ENCODE results near the gene RBM28.

DNA sequence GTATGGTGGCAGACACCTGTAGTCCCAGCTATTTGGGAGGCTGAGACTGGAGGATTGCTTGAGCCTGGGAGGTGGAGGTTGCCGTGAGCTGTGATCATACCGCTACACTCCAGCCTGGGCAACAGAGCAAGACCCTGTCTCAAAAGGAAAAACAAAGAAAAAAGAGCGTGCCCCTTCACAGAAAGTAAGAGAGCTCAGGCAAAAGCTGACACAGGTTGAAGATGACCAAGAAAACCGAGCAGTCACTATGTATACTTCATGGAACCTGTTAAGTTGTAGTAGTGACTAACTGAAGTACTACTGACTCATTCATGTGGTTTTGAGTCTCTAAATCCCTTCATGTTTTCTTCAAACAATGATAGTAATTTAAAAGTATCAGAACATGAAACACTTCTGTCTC is 19.0 kb upstream of the RBM28 start:
- no peak for TF ChIP-seq SMAD1 (IDR thresholded peaks at IDR 0.05; ENCODE audit: low read depth, partially characterized antibody)
- TF ChIP-seq, protein P1, sequence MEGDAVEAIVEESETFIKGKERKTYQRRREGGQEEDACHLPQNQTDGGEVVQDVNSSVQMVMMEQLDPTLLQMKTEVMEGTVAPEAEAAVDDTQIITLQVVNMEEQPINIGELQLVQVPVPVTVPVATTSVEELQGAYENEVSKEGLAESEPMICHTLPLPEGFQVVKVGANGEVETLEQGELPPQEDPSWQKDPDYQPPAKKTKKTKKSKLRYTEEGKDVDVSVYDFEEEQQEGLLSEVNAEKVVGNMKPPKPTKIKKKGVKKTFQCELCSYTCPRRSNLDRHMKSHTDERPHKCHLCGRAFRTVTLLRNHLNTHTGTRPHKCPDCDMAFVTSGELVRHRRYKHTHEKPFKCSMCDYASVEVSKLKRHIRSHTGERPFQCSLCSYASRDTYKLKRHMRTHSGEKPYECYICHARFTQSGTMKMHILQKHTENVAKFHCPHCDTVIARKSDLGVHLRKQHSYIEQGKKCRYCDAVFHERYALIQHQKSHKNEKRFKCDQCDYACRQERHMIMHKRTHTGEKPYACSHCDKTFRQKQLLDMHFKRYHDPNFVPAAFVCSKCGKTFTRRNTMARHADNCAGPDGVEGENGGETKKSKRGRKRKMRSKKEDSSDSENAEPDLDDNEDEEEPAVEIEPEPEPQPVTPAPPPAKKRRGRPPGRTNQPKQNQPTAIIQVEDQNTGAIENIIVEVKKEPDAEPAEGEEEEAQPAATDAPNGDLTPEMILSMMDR (IDR thresholded peaks at IDR 0.05 in 2 of 3, conservative IDR thresholded peaks at IDR 0.05 in 1 of 3; ENCODE audit: control insufficient read depth in 2 of 3, extremely low read depth in 1 of 3, insufficient read depth in 1 of 3, low read depth in 3 of 3, low read length in 3 of 3) = no peak
- no peak for TF ChIP-seq RFX5 (IDR thresholded peaks at IDR 0.05; ENCODE audit: low read depth, low read length)
- TF ChIP-seq, protein P2, sequence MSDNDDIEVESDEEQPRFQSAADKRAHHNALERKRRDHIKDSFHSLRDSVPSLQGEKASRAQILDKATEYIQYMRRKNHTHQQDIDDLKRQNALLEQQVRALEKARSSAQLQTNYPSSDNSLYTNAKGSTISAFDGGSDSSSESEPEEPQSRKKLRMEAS (IDR thresholded peaks at IDR 0.05; ENCODE audit: low read depth, low read length) = no peak
- no peak for TF ChIP-seq CEBPB (IDR thresholded peaks at IDR 0.05; ENCODE audit: borderline replicate concordance in 1 of 2, low read depth in 2 of 2, low read length in 2 of 2)
- no peak for TF ChIP-seq FOS (IDR thresholded peaks at IDR 0.05; ENCODE audit: borderline replicate concordance, extremely low read depth, insufficient read length)
- TF ChIP-seq, protein P3, sequence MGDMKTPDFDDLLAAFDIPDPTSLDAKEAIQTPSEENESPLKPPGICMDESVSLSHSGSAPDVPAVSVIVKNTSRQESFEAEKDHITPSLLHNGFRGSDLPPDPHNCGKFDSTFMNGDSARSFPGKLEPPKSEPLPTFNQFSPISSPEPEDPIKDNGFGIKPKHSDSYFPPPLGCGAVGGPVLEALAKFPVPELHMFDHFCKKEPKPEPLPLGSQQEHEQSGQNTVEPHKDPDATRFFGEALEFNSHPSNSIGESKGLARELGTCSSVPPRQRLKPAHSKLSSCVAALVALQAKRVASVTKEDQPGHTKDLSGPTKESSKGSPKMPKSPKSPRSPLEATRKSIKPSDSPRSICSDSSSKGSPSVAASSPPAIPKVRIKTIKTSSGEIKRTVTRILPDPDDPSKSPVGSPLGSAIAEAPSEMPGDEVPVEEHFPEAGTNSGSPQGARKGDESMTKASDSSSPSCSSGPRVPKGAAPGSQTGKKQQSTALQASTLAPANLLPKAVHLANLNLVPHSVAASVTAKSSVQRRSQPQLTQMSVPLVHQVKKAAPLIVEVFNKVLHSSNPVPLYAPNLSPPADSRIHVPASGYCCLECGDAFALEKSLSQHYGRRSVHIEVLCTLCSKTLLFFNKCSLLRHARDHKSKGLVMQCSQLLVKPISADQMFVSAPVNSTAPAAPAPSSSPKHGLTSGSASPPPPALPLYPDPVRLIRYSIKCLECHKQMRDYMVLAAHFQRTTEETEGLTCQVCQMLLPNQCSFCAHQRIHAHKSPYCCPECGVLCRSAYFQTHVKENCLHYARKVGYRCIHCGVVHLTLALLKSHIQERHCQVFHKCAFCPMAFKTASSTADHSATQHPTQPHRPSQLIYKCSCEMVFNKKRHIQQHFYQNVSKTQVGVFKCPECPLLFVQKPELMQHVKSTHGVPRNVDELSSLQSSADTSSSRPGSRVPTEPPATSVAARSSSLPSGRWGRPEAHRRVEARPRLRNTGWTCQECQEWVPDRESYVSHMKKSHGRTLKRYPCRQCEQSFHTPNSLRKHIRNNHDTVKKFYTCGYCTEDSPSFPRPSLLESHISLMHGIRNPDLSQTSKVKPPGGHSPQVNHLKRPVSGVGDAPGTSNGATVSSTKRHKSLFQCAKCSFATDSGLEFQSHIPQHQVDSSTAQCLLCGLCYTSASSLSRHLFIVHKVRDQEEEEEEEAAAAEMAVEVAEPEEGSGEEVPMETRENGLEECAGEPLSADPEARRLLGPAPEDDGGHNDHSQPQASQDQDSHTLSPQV (IDR thresholded peaks at IDR 0.05) = no peak
- no peak for TF ChIP-seq HDAC2 (IDR thresholded peaks at IDR 0.05)
- TF ChIP-seq, protein P4, sequence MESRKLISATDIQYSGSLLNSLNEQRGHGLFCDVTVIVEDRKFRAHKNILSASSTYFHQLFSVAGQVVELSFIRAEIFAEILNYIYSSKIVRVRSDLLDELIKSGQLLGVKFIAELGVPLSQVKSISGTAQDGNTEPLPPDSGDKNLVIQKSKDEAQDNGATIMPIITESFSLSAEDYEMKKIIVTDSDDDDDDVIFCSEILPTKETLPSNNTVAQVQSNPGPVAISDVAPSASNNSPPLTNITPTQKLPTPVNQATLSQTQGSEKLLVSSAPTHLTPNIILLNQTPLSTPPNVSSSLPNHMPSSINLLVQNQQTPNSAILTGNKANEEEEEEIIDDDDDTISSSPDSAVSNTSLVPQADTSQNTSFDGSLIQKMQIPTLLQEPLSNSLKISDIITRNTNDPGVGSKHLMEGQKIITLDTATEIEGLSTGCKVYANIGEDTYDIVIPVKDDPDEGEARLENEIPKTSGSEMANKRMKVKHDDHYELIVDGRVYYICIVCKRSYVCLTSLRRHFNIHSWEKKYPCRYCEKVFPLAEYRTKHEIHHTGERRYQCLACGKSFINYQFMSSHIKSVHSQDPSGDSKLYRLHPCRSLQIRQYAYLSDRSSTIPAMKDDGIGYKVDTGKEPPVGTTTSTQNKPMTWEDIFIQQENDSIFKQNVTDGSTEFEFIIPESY (IDR thresholded peaks at IDR 0.05) = no peak
- no peak for TF ChIP-seq ETV6 (conservative IDR thresholded peaks at IDR 0.05 in 1 of 2, IDR thresholded peaks at IDR 0.05 in 1 of 2; ENCODE audit: borderline replicate concordance in 1 of 2, low read depth in 1 of 2)
